ENCODE measurements around the gene CDH23. TPM values are rescaled to one million over a fixed set of nuclear protein-coding genes. Genes with fewer than 3 reads are reported as not detected.

Gene CDH23
- total RNA-seq, 1 experiment from 2014 or later: 2.9 TPM

DNA sequence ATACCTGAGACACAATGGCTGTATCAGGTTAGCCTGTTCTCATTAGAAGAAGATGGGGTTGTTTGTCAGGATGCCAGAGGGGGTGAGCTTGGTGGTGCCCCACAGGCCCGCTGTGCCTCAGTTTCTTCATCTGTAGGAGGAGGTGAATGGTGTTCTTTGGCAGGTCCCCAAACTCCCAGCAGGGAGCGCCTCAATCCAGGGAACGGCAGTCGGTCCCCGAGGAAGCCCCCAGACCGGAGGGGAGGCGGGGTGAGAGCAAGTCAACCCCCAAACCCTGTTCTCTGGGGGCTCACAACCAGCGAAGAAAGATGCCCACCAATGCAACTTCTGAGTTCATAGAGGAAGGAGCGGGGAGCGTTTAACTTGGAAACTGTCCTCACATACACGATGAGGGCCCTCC, 306.9 kb downstream of the CDH23 start:
- no peak overlapping the region for H3K27ac Mint-ChIP-seq
- TF ChIP-seq ZNF232 (CRISPR knock-in tag; IDR thresholded peaks at IDR 0.05): no peak
- TF ChIP-seq, protein P1, sequence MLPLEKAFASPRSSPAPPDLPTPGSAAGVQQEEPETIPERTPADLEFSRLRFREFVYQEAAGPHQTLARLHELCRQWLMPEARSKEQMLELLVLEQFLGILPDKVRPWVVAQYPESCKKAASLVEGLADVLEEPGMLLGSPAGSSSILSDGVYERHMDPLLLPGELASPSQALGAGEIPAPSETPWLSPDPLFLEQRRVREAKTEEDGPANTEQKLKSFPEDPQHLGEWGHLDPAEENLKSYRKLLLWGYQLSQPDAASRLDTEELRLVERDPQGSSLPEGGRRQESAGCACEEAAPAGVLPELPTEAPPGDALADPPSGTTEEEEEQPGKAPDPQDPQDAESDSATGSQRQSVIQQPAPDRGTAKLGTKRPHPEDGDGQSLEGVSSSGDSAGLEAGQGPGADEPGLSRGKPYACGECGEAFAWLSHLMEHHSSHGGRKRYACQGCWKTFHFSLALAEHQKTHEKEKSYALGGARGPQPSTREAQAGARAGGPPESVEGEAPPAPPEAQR (CRISPR knock-in tag; IDR thresholded peaks at IDR 0.05): no peak
- TF ChIP-seq, protein P2, sequence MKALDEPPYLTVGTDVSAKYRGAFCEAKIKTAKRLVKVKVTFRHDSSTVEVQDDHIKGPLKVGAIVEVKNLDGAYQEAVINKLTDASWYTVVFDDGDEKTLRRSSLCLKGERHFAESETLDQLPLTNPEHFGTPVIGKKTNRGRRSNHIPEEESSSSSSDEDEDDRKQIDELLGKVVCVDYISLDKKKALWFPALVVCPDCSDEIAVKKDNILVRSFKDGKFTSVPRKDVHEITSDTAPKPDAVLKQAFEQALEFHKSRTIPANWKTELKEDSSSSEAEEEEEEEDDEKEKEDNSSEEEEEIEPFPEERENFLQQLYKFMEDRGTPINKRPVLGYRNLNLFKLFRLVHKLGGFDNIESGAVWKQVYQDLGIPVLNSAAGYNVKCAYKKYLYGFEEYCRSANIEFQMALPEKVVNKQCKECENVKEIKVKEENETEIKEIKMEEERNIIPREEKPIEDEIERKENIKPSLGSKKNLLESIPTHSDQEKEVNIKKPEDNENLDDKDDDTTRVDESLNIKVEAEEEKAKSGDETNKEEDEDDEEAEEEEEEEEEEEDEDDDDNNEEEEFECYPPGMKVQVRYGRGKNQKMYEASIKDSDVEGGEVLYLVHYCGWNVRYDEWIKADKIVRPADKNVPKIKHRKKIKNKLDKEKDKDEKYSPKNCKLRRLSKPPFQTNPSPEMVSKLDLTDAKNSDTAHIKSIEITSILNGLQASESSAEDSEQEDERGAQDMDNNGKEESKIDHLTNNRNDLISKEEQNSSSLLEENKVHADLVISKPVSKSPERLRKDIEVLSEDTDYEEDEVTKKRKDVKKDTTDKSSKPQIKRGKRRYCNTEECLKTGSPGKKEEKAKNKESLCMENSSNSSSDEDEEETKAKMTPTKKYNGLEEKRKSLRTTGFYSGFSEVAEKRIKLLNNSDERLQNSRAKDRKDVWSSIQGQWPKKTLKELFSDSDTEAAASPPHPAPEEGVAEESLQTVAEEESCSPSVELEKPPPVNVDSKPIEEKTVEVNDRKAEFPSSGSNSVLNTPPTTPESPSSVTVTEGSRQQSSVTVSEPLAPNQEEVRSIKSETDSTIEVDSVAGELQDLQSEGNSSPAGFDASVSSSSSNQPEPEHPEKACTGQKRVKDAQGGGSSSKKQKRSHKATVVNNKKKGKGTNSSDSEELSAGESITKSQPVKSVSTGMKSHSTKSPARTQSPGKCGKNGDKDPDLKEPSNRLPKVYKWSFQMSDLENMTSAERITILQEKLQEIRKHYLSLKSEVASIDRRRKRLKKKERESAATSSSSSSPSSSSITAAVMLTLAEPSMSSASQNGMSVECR (CRISPR knock-in tag; IDR thresholded peaks at IDR 0.05; ENCODE audit: borderline replicate concordance): no peak
- TF ChIP-seq MYBL2 (CRISPR knock-in tag; IDR thresholded peaks at IDR 0.05): no peak
- ATAC-seq (no peak), DNase-seq (ENCODE audit: low spot score) (no peak)
- H3K4me1 Mint-ChIP-seq: no peaks in the 10 kb centered on the region
- CTCF ChIA-PET: no interaction called here
- no peaks in the 10 kb centered on the region for H3K36me3 Mint-ChIP-seq
- H3K27me3 Mint-ChIP-seq (ENCODE audit: low read depth): no peaks in the 10 kb centered on the region; the same call in 1 of the 2 replicates
- H3K9me3 Mint-ChIP-seq: no peaks in the 10 kb centered on the region
- H3K4me3 Mint-ChIP-seq: no peak overlapping the region
- POLR2A ChIA-PET: no interaction called here

DNA sequence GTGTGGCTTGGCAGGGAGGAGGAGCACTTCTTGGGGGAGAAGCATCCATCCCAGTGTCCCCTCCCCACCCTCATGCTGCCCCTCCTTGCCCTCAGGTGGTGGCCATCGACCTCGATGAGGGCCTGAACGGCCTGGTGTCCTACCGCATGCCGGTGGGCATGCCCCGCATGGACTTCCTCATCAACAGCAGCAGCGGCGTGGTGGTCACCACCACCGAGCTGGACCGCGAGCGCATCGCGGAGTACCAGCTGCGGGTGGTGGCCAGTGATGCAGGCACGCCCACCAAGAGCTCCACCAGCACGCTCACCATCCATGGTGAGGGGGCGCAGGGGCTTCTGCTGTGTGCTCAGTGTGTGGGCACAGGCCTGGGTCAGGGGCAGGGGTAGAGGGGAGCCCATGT, 308.1 kb downstream of the CDH23 start:
- Mint-ChIP-seq H3K9me3 (no peaks in the 10 kb centered on the region), H3K27me3 (ENCODE audit: low read depth) (no peaks in the 10 kb centered on the region; the same call in 1 of the 2 replicates), H3K4me3 (no peak overlapping the region), H3K36me3 (no peaks in the 10 kb centered on the region), H3K27ac (no peak overlapping the region), H3K4me1 (no peaks in the 10 kb centered on the region)
- POLR2A ChIA-PET: no interaction called here
- CTCF ChIA-PET: interaction anchor here (1.0 to 5.9 kb wide), 8 partner anchors 9 to 385 kb away, joined by 3 to 158 read pairs (median 6); partner anchors contain the start of genes CDH23 and SLC29A3
- ATAC-seq: no peak
- DNase-seq (ENCODE audit: low spot score): no peak
- TF ChIP-seq ZNF263 (CRISPR knock-in tag; IDR thresholded peaks at IDR 0.05; ENCODE audit: low read depth) (no peak), FOXP1 (CRISPR knock-in tag; IDR thresholded peaks at IDR 0.05; ENCODE audit: borderline replicate concordance) (no peak), GRHL2 (CRISPR knock-in tag; IDR thresholded peaks at IDR 0.05; ENCODE audit: insufficient replicate concordance, severe bottlenecking) (no peak), ELF4 (CRISPR knock-in tag; IDR thresholded peaks at IDR 0.05; ENCODE audit: low read depth) (no peak)
- TF ChIP-seq, protein P3, sequence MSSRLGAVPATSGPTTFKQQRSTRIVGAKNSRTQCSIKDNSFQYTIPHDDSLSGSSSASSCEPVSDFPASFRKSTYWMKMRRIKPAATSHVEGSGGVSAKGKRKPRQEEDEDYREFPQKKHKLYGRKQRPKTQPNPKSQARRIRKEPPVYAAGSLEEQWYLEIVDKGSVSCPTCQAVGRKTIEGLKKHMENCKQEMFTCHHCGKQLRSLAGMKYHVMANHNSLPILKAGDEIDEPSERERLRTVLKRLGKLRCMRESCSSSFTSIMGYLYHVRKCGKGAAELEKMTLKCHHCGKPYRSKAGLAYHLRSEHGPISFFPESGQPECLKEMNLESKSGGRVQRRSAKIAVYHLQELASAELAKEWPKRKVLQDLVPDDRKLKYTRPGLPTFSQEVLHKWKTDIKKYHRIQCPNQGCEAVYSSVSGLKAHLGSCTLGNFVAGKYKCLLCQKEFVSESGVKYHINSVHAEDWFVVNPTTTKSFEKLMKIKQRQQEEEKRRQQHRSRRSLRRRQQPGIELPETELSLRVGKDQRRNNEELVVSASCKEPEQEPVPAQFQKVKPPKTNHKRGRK (CRISPR knock-in tag; IDR thresholded peaks at IDR 0.05; ENCODE audit: borderline replicate concordance): no peak

DNA sequence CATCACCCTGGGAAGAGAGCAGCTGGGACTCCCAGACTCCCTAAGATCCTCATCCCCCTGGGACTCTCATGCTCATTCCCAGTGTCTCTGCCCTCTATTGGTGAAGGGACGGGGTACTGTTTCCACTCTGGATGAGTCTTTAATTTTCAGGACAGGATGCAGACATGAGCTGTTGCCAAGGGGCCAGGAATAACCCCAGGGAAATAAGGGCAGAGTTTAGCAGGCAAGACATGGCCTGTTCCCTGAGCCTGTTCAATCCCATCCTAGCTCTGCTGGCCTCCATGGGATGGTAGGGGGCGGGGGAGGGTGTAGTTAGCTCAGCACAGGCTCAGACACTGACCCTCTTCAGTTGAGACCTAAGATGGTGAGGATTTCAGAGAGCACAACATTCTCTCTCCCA, 308.9 kb downstream of the CDH23 start:
- no peaks in the 10 kb centered on the region for H3K9me3 Mint-ChIP-seq
- no peaks in the 10 kb centered on the region for H3K4me1 Mint-ChIP-seq
- DNase-seq (ENCODE audit: low spot score) (no peak), ATAC-seq (no peak)
- TF ChIP-seq PRRX2 (CRISPR knock-in tag; IDR thresholded peaks at IDR 0.05): no peak
- no peak for TF ChIP-seq SMAD3 (CRISPR knock-in tag; IDR thresholded peaks at IDR 0.05; ENCODE audit: borderline replicate concordance)
- no peak for TF ChIP-seq EMX1 (CRISPR knock-in tag; IDR thresholded peaks at IDR 0.05)
- TF ChIP-seq JUN (CRISPR knock-in tag; IDR thresholded peaks at IDR 0.05): no peak
- TF ChIP-seq, protein P4, sequence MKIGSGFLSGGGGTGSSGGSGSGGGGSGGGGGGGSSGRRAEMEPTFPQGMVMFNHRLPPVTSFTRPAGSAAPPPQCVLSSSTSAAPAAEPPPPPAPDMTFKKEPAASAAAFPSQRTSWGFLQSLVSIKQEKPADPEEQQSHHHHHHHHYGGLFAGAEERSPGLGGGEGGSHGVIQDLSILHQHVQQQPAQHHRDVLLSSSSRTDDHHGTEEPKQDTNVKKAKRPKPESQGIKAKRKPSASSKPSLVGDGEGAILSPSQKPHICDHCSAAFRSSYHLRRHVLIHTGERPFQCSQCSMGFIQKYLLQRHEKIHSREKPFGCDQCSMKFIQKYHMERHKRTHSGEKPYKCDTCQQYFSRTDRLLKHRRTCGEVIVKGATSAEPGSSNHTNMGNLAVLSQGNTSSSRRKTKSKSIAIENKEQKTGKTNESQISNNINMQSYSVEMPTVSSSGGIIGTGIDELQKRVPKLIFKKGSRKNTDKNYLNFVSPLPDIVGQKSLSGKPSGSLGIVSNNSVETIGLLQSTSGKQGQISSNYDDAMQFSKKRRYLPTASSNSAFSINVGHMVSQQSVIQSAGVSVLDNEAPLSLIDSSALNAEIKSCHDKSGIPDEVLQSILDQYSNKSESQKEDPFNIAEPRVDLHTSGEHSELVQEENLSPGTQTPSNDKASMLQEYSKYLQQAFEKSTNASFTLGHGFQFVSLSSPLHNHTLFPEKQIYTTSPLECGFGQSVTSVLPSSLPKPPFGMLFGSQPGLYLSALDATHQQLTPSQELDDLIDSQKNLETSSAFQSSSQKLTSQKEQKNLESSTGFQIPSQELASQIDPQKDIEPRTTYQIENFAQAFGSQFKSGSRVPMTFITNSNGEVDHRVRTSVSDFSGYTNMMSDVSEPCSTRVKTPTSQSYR (CRISPR knock-in tag; IDR thresholded peaks at IDR 0.05): no peak
- TF ChIP-seq, protein P5, sequence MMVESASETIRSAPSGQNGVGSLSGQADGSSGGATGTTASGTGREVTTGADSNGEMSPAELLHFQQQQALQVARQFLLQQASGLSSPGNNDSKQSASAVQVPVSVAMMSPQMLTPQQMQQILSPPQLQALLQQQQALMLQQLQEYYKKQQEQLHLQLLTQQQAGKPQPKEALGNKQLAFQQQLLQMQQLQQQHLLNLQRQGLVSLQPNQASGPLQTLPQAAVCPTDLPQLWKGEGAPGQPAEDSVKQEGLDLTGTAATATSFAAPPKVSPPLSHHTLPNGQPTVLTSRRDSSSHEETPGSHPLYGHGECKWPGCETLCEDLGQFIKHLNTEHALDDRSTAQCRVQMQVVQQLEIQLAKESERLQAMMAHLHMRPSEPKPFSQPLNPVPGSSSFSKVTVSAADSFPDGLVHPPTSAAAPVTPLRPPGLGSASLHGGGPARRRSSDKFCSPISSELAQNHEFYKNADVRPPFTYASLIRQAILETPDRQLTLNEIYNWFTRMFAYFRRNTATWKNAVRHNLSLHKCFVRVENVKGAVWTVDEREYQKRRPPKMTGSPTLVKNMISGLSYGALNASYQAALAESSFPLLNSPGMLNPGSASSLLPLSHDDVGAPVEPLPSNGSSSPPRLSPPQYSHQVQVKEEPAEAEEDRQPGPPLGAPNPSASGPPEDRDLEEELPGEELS (CRISPR knock-in tag; IDR thresholded peaks at IDR 0.05): no peak
- TF ChIP-seq, protein P6, sequence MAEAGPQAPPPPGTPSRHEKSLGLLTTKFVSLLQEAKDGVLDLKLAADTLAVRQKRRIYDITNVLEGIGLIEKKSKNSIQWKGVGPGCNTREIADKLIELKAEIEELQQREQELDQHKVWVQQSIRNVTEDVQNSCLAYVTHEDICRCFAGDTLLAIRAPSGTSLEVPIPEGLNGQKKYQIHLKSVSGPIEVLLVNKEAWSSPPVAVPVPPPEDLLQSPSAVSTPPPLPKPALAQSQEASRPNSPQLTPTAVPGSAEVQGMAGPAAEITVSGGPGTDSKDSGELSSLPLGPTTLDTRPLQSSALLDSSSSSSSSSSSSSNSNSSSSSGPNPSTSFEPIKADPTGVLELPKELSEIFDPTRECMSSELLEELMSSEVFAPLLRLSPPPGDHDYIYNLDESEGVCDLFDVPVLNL (CRISPR knock-in tag; IDR thresholded peaks at IDR 0.05; ENCODE audit: borderline replicate concordance, low read depth): no peak
- TF ChIP-seq MXD4 (CRISPR knock-in tag; IDR thresholded peaks at IDR 0.05; ENCODE audit: borderline replicate concordance): no peak
- TF ChIP-seq ATF1 (CRISPR knock-in tag; IDR thresholded peaks at IDR 0.05): no peak
- H3K4me3 Mint-ChIP-seq: no peak overlapping the region
- no peaks in the 10 kb centered on the region; the same call in 1 of the 2 replicates for H3K27me3 Mint-ChIP-seq (ENCODE audit: low read depth)
- H3K36me3 Mint-ChIP-seq: no peaks in the 10 kb centered on the region
- H3K27ac Mint-ChIP-seq: no peak overlapping the region
- CTCF ChIA-PET: interaction anchor here (0.8 to 5.9 kb wide), 22 partner anchors 10 to 802 kb away, joined by 3 to 158 read pairs (median 4); partner anchors contain the start of genes C10orf105, CDH23, SLC29A3 and VSIR
- POLR2A ChIA-PET: no interaction called here

Measured in WTC11 (cell line).